Thyroid gland (tissue), 4 donors: Measurements from ENCODE around the gene RPLP1. TPM values are rescaled to one million over a fixed set of nuclear protein-coding genes. Genes with fewer than 3 reads are reported as not detected.

Source experiments
- DNase-seq, 2 donors: peaks; one replicate each; pipeline ENCODE4 v3.0.0-alpha.2; 2019
- H3K27ac ChIP-seq, 3 donors: fragments of 200-600 bp; sonication (generic); 1 replicate in 2 of 3; 2 replicates in 1 of 3; pipeline ENCODE4 v1.5.1; 2016 to 2019; ENCODE audit warnings: mild to moderate bottlenecking in 1 of 3, moderate library complexity in 1 of 3
- H3K27me3 ChIP-seq: fragments of 200-600 bp; sonication (generic); one replicate; pipeline ENCODE4 v1.5.1; 2019
- H3K36me3 ChIP-seq, 2 donors: fragments of 200-600 bp; sonication (generic); one replicate each; pipeline ENCODE4 v1.5.1; 2016 to 2019
- H3K4me1 ChIP-seq, 2 donors: fragments of 200-600 bp; sonication (generic); one replicate each; pipeline ENCODE4 v1.5.1; 2017 to 2019
- H3K4me3 ChIP-seq, 3 donors: fragments of 200-600 bp; sonication (generic); replicated peaks in 1 of 3; 1 replicate in 2 of 3; 2 replicates in 1 of 3; pipeline ENCODE4 v1.5.1; 2016; ENCODE audit warnings: mild to moderate bottlenecking in 1 of 3
- H3K9me3 ChIP-seq: fragments of 200-600 bp; sonication (generic); one replicate; pipeline ENCODE4 v1.5.1; 2017
- POLR2A ChIP-seq, 2 donors: fragments of 450-650 bp; IDR thresholded peaks; one replicate each; pipeline ENCODE4 v1.6.1; 2017; ENCODE audit warnings: antibody characterized with exemption in 2 of 2, mild to moderate bottlenecking in 2 of 2, moderate library complexity in 1 of 2
- WGBS, 2 donors: methylation state at CpG; one replicate each; pipeline ENCODE4 v1.1.5; 2017; 5-methylcytosine and 5-hydroxymethylcytosine counted together
- intact Hi-C: fragments of 100-400 bp; cut with DNase I; formaldehyde crosslinking; loops from one replicate; pipeline ENCODE4 v1.15.1; 2023
- total RNA-seq, 4 donors: library from RNA; depleted of rRNA; stranded (reverse); fragments of >200 nt; gene quantifications; one replicate each; pipeline ENCODE4 v1.2.3, GENCODE V29; 2016
- TF ChIP-seq, protein P1 (sequence below), 6 experiments: fragments of 200-600 bp in 3 of 6; fragments of 450-650 bp in 3 of 6; sonication (generic) in 3 of 6; IDR thresholded peaks; one replicate each; pipeline ENCODE4 v1.5.1; 2016 to 2019; ENCODE audit warnings: antibody characterized with exemption in 6 of 6, mild to moderate bottlenecking in 2 of 6, inconsistent platforms in 1 of 6, moderate library complexity in 1 of 6

Gene RPLP1
- total RNA-seq, 4 donors from 2014 or later, result 401 to 2,289 (median 606) TPM

DNA sequence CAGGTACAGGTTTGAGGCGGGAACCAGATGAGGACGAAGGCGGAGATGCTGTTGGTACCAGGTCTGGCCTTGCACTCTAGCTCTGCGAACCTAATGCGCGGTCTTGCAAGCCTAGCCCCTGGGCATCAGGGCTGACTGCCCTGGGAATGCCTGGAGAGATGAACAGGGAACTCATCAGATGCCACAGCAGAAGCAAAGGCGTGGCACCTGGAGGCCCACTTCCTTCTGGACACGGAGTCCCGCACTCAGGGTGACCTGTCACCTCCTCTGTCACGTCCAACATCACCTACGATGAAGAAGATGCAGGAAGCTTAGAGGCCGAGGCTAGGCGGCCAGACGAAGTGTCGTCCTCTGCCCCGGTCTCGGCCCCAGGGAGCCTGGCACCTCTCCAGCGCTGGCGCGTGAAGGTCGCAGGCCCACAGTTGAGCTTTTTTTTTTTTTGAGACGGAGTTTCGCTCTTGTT, 9.4 kb downstream of the RPLP1 start:
- Histone ChIP-seq H3K27ac (peak overlapping the region in 2 of 3 donors; percentile 86 to 94), H3K9me3 (no peaks in the 10 kb centered on the region)

DNA sequence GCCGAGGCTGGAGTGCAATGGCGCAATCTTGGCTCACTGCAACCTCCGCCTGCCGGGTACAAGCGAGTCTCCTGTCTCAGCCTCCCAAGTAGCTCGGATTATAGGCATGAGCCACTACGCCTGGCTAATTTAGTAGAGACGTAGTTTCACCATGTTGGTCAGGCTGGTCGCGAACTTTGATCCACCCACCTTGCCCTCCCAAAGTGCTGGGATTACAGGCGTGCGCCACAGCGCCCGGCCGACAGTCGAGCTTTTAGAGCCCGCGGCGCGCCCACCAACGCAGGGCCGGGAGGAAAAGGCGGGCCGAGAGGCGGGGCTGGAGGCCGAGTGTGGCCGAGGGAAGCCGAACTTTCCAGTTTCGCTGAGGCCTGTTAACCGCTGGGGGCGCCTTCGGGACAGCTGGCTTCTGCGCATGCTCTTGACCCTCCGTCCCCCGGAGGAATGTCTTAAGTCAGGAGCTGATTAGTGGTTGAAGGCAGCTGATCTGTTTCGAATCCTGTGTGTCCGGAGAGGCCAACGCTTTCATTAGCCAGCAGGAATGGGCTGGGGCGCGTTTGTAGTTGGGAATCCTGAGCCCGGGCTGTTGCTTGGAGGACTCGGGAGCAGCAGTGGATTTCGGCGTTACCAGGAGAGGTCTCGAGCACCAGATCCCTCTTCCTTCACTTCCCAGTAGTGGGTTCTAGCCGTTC, 10.0 kb downstream of the RPLP1 start:
- intact Hi-C loops, result no loop called here
- H3K4me1 ChIP-seq, result peaks cover 25 to 37% of the 10 kb centered on the region in 2 donors
- peak overlapping the region; percentile 82 to 94 (median 86) for H3K27ac ChIP-seq
- no peaks in the 10 kb centered on the region for H3K9me3 ChIP-seq
- H3K4me3 ChIP-seq, result peak overlapping the region in 2 of 3 donors; percentile 8 to 37
- 6 to 10% methylated on average over 28 to 40 of the region's 46 CpGs for WGBS, 2 donors
- no peaks in the 10 kb centered on the region for H3K36me3 ChIP-seq
- peak; percentile 15 to 91 for TF ChIP-seq POLR2A (IDR thresholded peaks at IDR 0.05)
- TF ChIP-seq, protein P1, sequence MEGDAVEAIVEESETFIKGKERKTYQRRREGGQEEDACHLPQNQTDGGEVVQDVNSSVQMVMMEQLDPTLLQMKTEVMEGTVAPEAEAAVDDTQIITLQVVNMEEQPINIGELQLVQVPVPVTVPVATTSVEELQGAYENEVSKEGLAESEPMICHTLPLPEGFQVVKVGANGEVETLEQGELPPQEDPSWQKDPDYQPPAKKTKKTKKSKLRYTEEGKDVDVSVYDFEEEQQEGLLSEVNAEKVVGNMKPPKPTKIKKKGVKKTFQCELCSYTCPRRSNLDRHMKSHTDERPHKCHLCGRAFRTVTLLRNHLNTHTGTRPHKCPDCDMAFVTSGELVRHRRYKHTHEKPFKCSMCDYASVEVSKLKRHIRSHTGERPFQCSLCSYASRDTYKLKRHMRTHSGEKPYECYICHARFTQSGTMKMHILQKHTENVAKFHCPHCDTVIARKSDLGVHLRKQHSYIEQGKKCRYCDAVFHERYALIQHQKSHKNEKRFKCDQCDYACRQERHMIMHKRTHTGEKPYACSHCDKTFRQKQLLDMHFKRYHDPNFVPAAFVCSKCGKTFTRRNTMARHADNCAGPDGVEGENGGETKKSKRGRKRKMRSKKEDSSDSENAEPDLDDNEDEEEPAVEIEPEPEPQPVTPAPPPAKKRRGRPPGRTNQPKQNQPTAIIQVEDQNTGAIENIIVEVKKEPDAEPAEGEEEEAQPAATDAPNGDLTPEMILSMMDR (IDR thresholded peaks at IDR 0.05), result peak; percentile 74 to 96 (median 86)
- no peaks in the 10 kb centered on the region for H3K27me3 ChIP-seq
- DNase-seq, result peak; percentile 95 to 97

More for the DNA sequence above, 9.4 kb downstream of the RPLP1 start:
- Histone ChIP-seq H3K27me3 (no peaks in the 10 kb centered on the region), H3K4me1 (peaks cover 21 to 31% of the 10 kb centered on the region in 2 donors), H3K36me3 (no peaks in the 10 kb centered on the region), H3K4me3 (peak overlapping the region in 2 of 3 donors; percentile 4 to 37)
- intact Hi-C loops, result no loop called here
- 78 to 93% methylated on average over 12 to 19 of the region's 23 CpGs for WGBS, 2 donors
- TF ChIP-seq, protein P1 (IDR thresholded peaks at IDR 0.05), result no peak
- TF ChIP-seq POLR2A (IDR thresholded peaks at IDR 0.05), result no peak
- peak; percentile 25 to 38 for DNase-seq

DNA sequence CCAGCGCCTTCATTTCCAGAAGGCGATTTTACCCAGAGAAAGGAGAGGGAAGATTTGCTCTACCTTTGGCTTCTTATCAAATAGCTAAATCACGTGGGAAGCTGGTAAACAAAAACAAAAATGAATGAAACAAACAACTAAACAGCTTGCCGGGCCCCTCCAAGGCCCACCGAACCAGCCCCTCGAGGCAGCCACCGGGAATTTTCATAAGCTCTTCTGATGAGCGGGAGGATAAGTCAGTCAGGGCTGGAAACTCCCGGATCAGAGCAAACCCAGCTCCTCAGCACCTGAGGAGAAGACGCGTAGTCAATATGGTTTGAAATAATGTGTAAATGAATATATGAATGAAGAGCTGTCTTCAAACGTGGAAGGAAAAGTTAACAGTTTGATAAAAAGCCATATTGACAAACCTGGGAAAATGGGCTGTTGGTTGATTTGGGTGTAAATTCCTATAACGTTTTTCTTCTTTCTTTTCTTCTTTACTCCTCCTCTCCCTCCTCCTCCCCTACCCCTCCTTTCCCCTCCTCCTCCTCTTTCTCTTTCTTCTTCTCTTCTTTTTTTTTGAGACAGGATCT, 10.7 kb downstream of the RPLP1 start:
- peak overlapping the region; percentile 82 to 94 (median 86) for H3K27ac ChIP-seq
- no peaks in the 10 kb centered on the region for H3K36me3 ChIP-seq
- TF ChIP-seq POLR2A (IDR thresholded peaks at IDR 0.05), result no peak
- TF ChIP-seq, protein P1 (IDR thresholded peaks at IDR 0.05), result no peak
- no peak for DNase-seq
- H3K4me1 ChIP-seq, result peaks cover 30 to 43% of the 10 kb centered on the region in 2 donors
- H3K4me3 ChIP-seq, result peak overlapping the region in 2 of 3 donors; percentile 8 to 37
- H3K9me3 ChIP-seq, result no peaks in the 10 kb centered on the region
- H3K27me3 ChIP-seq, result no peaks in the 10 kb centered on the region
- intact Hi-C loops, result no loop called here
- WGBS, 2 donors, result 28 to 32% methylated on average over 13 of the region's 13 CpGs

DNA sequence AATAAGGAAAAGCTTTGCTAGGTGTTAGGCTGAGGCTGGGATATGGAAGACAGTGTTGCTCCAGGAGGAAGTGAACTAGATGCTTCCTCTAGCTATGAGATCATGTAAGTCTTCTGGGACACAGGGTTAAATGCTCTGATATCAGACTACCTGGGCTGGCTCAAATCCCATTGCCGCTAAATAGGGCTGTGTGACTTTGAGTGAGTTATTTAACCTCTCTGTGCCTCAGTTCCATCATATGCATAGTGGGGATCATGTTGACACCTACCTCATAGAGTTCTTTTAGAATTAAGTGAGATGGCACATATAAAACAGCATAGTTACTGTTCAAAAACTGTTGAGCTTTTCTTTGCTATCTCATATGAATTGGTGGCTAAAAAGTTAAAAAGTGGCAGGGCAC, 12.6 kb downstream of the RPLP1 start:
- no peak for TF ChIP-seq POLR2A (IDR thresholded peaks at IDR 0.05)
- TF ChIP-seq, protein P1 (IDR thresholded peaks at IDR 0.05), result no peak
- Histone ChIP-seq H3K36me3 (no peaks in the 10 kb centered on the region), H3K4me3 (no peak overlapping the region), H3K9me3 (no peaks in the 10 kb centered on the region), H3K27ac (peak overlapping the region; percentile 28 to 91 (median 41)), H3K27me3 (no peaks in the 10 kb centered on the region), H3K4me1 (peaks cover 41 to 62% of the 10 kb centered on the region in 2 donors)
- DNase-seq, result no peak
- WGBS, 2 donors, result 92 to 100% methylated on average over 1 of the region's 1 CpG
- intact Hi-C loops, result no loop called here

DNA sequence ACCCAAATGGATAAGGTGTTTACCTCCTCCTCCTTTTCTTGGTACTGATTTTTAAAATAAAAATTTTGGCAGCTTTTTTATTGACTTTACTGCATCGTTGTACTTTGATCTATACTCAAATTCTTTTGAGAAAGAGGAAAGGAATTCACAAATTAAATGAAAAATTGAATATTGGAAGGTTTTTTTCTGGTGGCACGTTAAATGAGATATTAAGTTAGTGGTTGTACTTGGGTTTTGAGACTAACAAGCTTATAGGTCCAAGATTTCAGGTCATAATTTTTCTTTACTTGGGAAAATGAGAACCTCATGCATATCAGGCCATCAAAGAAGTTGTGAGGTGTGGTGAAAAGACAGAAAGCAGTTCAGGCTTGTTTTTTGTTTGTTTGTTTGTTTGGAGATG, 14.1 kb downstream of the RPLP1 start:
- intact Hi-C loops, result no loop called here
- WGBS, 2 donors, result 75 to 76% methylated on average over 2 of the region's 2 CpGs

More for the DNA sequence above, 14.1 kb downstream of the RPLP1 start:
- no peaks in the 10 kb centered on the region for H3K9me3 ChIP-seq
- no peak overlapping the region for H3K4me3 ChIP-seq
- no peak for DNase-seq
- no peak for TF ChIP-seq POLR2A (IDR thresholded peaks at IDR 0.05)
- TF ChIP-seq, protein P1 (IDR thresholded peaks at IDR 0.05), result no peak
- H3K27me3 ChIP-seq, result no peaks in the 10 kb centered on the region
- H3K27ac ChIP-seq, result peak overlapping the region; percentile 91 to 93 (median 91)
- H3K4me1 ChIP-seq, result peaks cover 40 to 61% of the 10 kb centered on the region in 2 donors
- no peaks in the 10 kb centered on the region for H3K36me3 ChIP-seq
